Endothelial cell of umbilical vein (primary cell): ENCODE results near the gene MYO19. TPM values are rescaled to one million over a fixed set of nuclear protein-coding genes. Genes with fewer than 3 reads are reported as not detected.

ENCODE experiments used
- BruUV-seq: library from RNA; stranded (reverse); fragments of 400-500 nt; replicated peaks from 2 replicates; lab custom pipeline; 2021; lab: Mats Ljungman, UMichigan
- CTCF ChIA-PET: fragments of 300-600, 350-600 bp; sonication (Branson Sonifier 250); formaldehyde crosslinking; loops from one replicate; lab custom pipeline; 2021; ENCODE audit warnings: antibody characterized with exemption, inconsistent platforms; lab: Charles Lee
- POLR2A ChIA-PET: fragments of 300-600, 350-600 bp; sonication (Branson Sonifier 250); formaldehyde crosslinking; loops from one replicate; lab custom pipeline; 2021; ENCODE audit warnings: antibody characterized with exemption, inconsistent platforms; lab: Charles Lee
- DNase-seq: peaks from one replicate; pipeline ENCODE4 v3.0.0-alpha.2; 2011; ENCODE audit warnings: low read depth, low spot score
- FAIRE-seq: peaks from 2 replicates; lab custom pipeline; 2011; peaks lifted over from hg19 to GRCh38; lab: Jason Lieb, UNC
- H2AFZ ChIP-seq: 2 replicates; pipeline ENCODE4 v1.6.0; 2012; ENCODE audit warnings: low read depth, low read length, control low read depth, inconsistent platforms
- H3K27ac ChIP-seq: 2 replicates; pipeline ENCODE4 v1.5.1; 2011; ENCODE audit warnings: low read depth, mild to moderate bottlenecking, control low read depth, low read length, moderate library complexity; ENCODE audit not compliant: insufficient read depth
- H3K27me3 ChIP-seq, 2 experiments: 2 replicates each; pipeline versions ENCODE4 v1.6.0 to v1.6.1; 2011; ENCODE audit warnings: low read length in 2 of 2, mixed read lengths in 1 of 2; ENCODE audit not compliant: control insufficient read depth in 2 of 2, insufficient read depth in 2 of 2
- H3K36me3 ChIP-seq, 2 experiments: 2 replicates in 1 of 2; 3 replicates in 1 of 2; pipeline ENCODE4 v1.5.1; 2011; ENCODE audit warnings: low read length in 2 of 2, mild to moderate bottlenecking in 1 of 2, moderate library complexity in 1 of 2; ENCODE audit not compliant: control insufficient read depth in 2 of 2, insufficient read depth in 2 of 2; ENCODE audit errors: extremely low read depth in 1 of 2
- H3K4me1 ChIP-seq: 3 replicates; pipeline ENCODE4 v1.5.1; 2011; ENCODE audit warnings: mild to moderate bottlenecking, low read length; ENCODE audit not compliant: control insufficient read depth, insufficient read depth; ENCODE audit errors: extremely low read depth
- H3K4me2 ChIP-seq: 2 replicates; pipeline ENCODE4 v1.6.1; 2011; ENCODE audit warnings: low read length, control low read depth, mixed read lengths; ENCODE audit not compliant: insufficient read depth
- H3K4me3 ChIP-seq, 3 experiments: fragments of 200-600 bp in 1 of 3; sonication (generic), shearing (Covaris generic) in 1 of 3; replicated peaks in 1 of 3; 2 replicates each; pipeline ENCODE4 v1.5.1; 2011 to 2016; ENCODE audit warnings: control low read depth in 3 of 3, low read length in 3 of 3, mild to moderate bottlenecking in 2 of 3, inconsistent platforms in 1 of 3, low read depth in 1 of 3, moderate library complexity in 1 of 3; ENCODE audit not compliant: insufficient read depth in 1 of 3
- H3K79me2 ChIP-seq: 2 replicates; pipeline ENCODE4 v1.6.0; 2012; ENCODE audit warnings: low read length, inconsistent platforms; ENCODE audit not compliant: control insufficient read depth, insufficient read depth
- H3K9ac ChIP-seq: replicated peaks from 2 replicates; pipeline ENCODE3; 2011; ENCODE audit warnings: low read length, control low read depth; ENCODE audit not compliant: insufficient read depth; ENCODE audit errors: extremely low read depth
- H3K9me1 ChIP-seq: replicated peaks from 3 replicates; pipeline ENCODE4 v1.6.0; 2011; ENCODE audit warnings: mild to moderate bottlenecking, low read length; ENCODE audit not compliant: control insufficient read depth, insufficient read depth; ENCODE audit errors: extremely low read depth
- H3K9me3 ChIP-seq: replicated peaks from 2 replicates; pipeline ENCODE4 v1.5.1; 2012; ENCODE audit warnings: low read length, inconsistent platforms; ENCODE audit not compliant: control insufficient read depth, insufficient read depth
- H4K20me1 ChIP-seq: replicated peaks from 2 replicates; pipeline ENCODE3; 2011; ENCODE audit warnings: mild to moderate bottlenecking, low read length; ENCODE audit not compliant: control insufficient read depth, insufficient read depth; ENCODE audit errors: extremely low read depth
- CTCF ChIP-seq, 2 donors: IDR thresholded peaks; 1 replicate in 1 of 2; 2 replicates in 1 of 2; pipeline ENCODE4 v1.5.1; 2011; ENCODE audit warnings: low read length in 2 of 2, mild to moderate bottlenecking in 2 of 2, moderate library complexity in 2 of 2, control low read depth in 1 of 2, inconsistent platforms in 1 of 2, low read depth in 1 of 2; ENCODE audit not compliant: insufficient read depth in 1 of 2; ENCODE audit errors: extremely low read depth in 1 of 2
- EZH2 ChIP-seq: IDR thresholded peaks from 2 replicates; pipeline ENCODE4 v1.6.1; 2012; ENCODE audit warnings: borderline replicate concordance, low read depth, mild to moderate bottlenecking, moderate library complexity, low read length, inconsistent platforms; ENCODE audit not compliant: severe bottlenecking
- GATA2 ChIP-seq: IDR thresholded peaks from 2 replicates; pipeline ENCODE4 v1.7.0; 2011; ENCODE audit warnings: low read depth, mild to moderate bottlenecking, moderate library complexity, mixed read lengths, low read length; ENCODE audit not compliant: insufficient read length, insufficient read depth
- JUN ChIP-seq: IDR thresholded peaks from 2 replicates; pipeline ENCODE4 v1.6.1; 2011; ENCODE audit warnings: borderline replicate concordance, low read depth; ENCODE audit not compliant: insufficient read length, insufficient read depth
- MAX ChIP-seq: IDR thresholded peaks from 2 replicates; pipeline ENCODE4 v1.6.1; 2011; ENCODE audit not compliant: insufficient read depth, insufficient read length
- MYC ChIP-seq: IDR thresholded peaks from one replicate; pipeline ENCODE4 v1.6.1; 2011; ENCODE audit warnings: mild to moderate bottlenecking, low read depth, low read length
- POLR2A ChIP-seq: IDR thresholded peaks from 2 replicates; pipeline ENCODE4 v1.6.1; 2012; ENCODE audit warnings: low read depth, mild to moderate bottlenecking, control low read depth, low read length
- dilution Hi-C: fragments of 300-500 bp; cut with MboI; formaldehyde crosslinking; loops from one replicate; pipeline ENCODE4 v1.15.0; 2019; ENCODE audit warnings: low sequenced_read_pairs; ENCODE audit not compliant: extremely low pct_ligation_motif_present
- intact Hi-C: fragments of 100-400 bp; cut with micrococcal nuclease; formaldehyde crosslinking; loops from one replicate; pipeline ENCODE4 v1.10.0; 2022
- polyA plus RNA-seq, 4 experiments: library from polyadenylated mRNA; depleted of rRNA in 3 of 4; stranded (reverse) in 3 of 4; unstranded in 1 of 4; fragments of >200 nt; gene quantifications; 2 replicates each; pipeline versions ENCODE4 v1.2.1 to v1.2.3, GENCODE V29; 2011 to 2012; ENCODE audit warnings: missing spikeins in 1 of 4
- total RNA-seq: library from RNA; stranded (reverse); gene quantifications from 2 replicates; pipeline ENCODE4 v1.2.3, GENCODE V29; 2021

The MYO19 gene
- total and polyA plus RNA-seq, 2 donors (not counting 3 experiments of a cell fraction or from before 2014, with no cell fraction given): 75.4 to 95.7 TPM

GRCh38 chr17:36505171-36505570, 29.5 kb downstream of the MYO19 start:
- no peak for TF ChIP-seq EZH2
- TF ChIP-seq MAX: no peak
- no peak for TF ChIP-seq CTCF (IDR thresholded peaks at IDR 0.05; ENCODE audit: extremely low read depth in 1 of 2, insufficient read depth in 1 of 2, low read depth in 1 of 2, low read length in 2 of 2)
- TF ChIP-seq JUN: no peak
- H3K79me2 ChIP-seq: no peaks in the 10 kb centered on the region
- intact Hi-C loops: no loop called here
- no peaks in the 10 kb centered on the region for H4K20me1 ChIP-seq
- FAIRE-seq: no peak
- dilution Hi-C loops: no loop called here
- no peaks in the 10 kb centered on the region for H3K27me3 ChIP-seq
- H3K9ac ChIP-seq: no peak overlapping the region
- H3K27ac ChIP-seq: no peak overlapping the region
- H3K36me3 ChIP-seq: peaks cover 6 to 23% of the 10 kb centered on the region in 2 experiments
- H3K4me3 ChIP-seq: no peak overlapping the region
- BruUV-seq: no TSS peak
- H3K4me2 ChIP-seq: no peak overlapping the region
- no peak for DNase-seq
- H3K9me3 ChIP-seq: no peaks in the 10 kb centered on the region
- no peaks in the 10 kb centered on the region for H3K4me1 ChIP-seq
- CTCF ChIA-PET: interaction anchor here (1.9 kb wide), 1 partner anchor 13 kb away, joined by 6 read pairs; no protein-coding TSS in a partner anchor
- no peak overlapping the region for H2AFZ ChIP-seq
- no peaks in the 10 kb centered on the region for H3K9me1 ChIP-seq
- POLR2A ChIA-PET: no interaction called here

- no peak for FAIRE-seq
- Histone ChIP-seq H3K9ac (no peak overlapping the region), H3K27me3 (no peaks in the 10 kb centered on the region), H4K20me1 (no peaks in the 10 kb centered on the region), H3K4me2 (no peak overlapping the region), H3K9me1 (no peaks in the 10 kb centered on the region), H3K4me3 (no peak overlapping the region), H3K9me3 (no peaks in the 10 kb centered on the region), H3K36me3 (peaks cover 6 to 23% of the 10 kb centered on the region in 2 experiments), H2AFZ (no peak overlapping the region), H3K4me1 (no peaks in the 10 kb centered on the region), H3K79me2 (no peaks in the 10 kb centered on the region), H3K27ac (no peak overlapping the region)
- dilution Hi-C loops (no loop called here), intact Hi-C loops (no loop called here)
- TF ChIP-seq MAX (no peak), JUN (no peak), POLR2A (no peak), MYC (no peak), GATA2 (no peak), EZH2 (no peak)
- POLR2A ChIA-PET: no interaction called here
- DNase-seq: no peak
- CTCF ChIA-PET: no interaction called here
- BruUV-seq: TSS peak; percentile 22
These were observed 30.5 kb downstream of the MYO19 start for GRCh38 chr17:36504156-36504545.
